Measurements from ENCODE around the gene MT1F. TPM values are rescaled to one million over a fixed set of nuclear protein-coding genes. Genes with fewer than 3 reads are reported as not detected.

The MT1F gene
- total RNA-seq, result 10 to 100 TPM in 3 of 4 donors, 1 to 10 TPM in 1; 5.6 to 16.6 (median 12.9) TPM

- 2% methylated on average over 19 of the region's 46 CpGs for WGBS
- Histone ChIP-seq H3K4me1 (peaks cover 19% of the 10 kb centered on the region), H3K4me3 (peak within 1 kb of the TSS; percentile 66), H3K27me3 (peaks cover 8% of the 10 kb centered on the region), H3K36me3 (no peaks in the 10 kb centered on the region), H3K9me3 (no peaks in the 10 kb centered on the region), H3K27ac (peak within 1 kb of the TSS; percentile 56)
- peak; percentile 90 to 91 for DNase-seq (ENCODE audit: low spot score in 2 of 2)
- TF ChIP-seq POLR2A (IDR thresholded peaks at IDR 0.05), result peak in 1 of 2 donors; percentile 15
- TF ChIP-seq CTCF (IDR thresholded peaks at IDR 0.05), result no peak
These were observed at the start of gene MT1F for GRCh38 chr16:56657555-56658326. Gene MT1F (plus strand): TSS chr16:56657959. CDS start chr16:56658059, 100 bp downstream.

- DNase-seq (ENCODE audit: low spot score in 2 of 2), result peak; percentile 96 to 97
- peak within 1 kb of the TSS; percentile 96 for H3K27ac ChIP-seq
- H3K9me3 ChIP-seq, result no peaks in the 10 kb centered on the region
- H3K4me3 ChIP-seq, result peak within 1 kb of the TSS; percentile 73
- peak; percentile 31 for TF ChIP-seq EP300 (IDR thresholded peaks at IDR 0.05)
- peak; percentile 84 to 96 (median 91) for TF ChIP-seq POLR2AphosphoS5 (IDR thresholded peaks at IDR 0.05)
- TF ChIP-seq POLR2A (IDR thresholded peaks at IDR 0.05), result peak; percentile 94 to 97
- TF ChIP-seq CTCF (IDR thresholded peaks at IDR 0.05), result no peak
- peaks cover 67% of the 10 kb centered on the region for H3K4me1 ChIP-seq
- 9% methylated on average over 29 of the region's 62 CpGs for WGBS
- no peaks in the 10 kb centered on the region for H3K27me3 ChIP-seq
- H3K36me3 ChIP-seq, result no peaks in the 10 kb centered on the region
These were observed 49.5 kb upstream of the MT1F start, which contains the start of gene MT2A for GRCh38 chr16:56608043-56608875. Gene MT2A (plus strand): TSS chr16:56608584. CDS start chr16:56608656, 72 bp downstream.

- Histone ChIP-seq H3K4me3 (peak overlapping the region; percentile 73), H3K9me3 (no peaks in the 10 kb centered on the region), H3K27ac (peak overlapping the region; percentile 96), H3K36me3 (no peaks in the 10 kb centered on the region), H3K27me3 (no peaks in the 10 kb centered on the region), H3K4me1 (peaks cover 67% of the 10 kb centered on the region)
- DNase-seq (ENCODE audit: low spot score in 2 of 2), result no peak
- TF ChIP-seq POLR2AphosphoS5 (IDR thresholded peaks at IDR 0.05) (no peak), CTCF (IDR thresholded peaks at IDR 0.05) (no peak)
- under 1% methylated on average over 21 of the region's 21 CpGs for WGBS
These were observed 48.8 kb upstream of the MT1F start for GRCh38 chr16:56608876-56609462.

GRCh38 chr16:56609463-56609921 is 48.3 kb upstream of the MT1F start:
- Histone ChIP-seq H3K27ac (peak overlapping the region; percentile 96), H3K4me3 (peak overlapping the region; percentile 73), H3K9me3 (no peaks in the 10 kb centered on the region), H3K27me3 (no peaks in the 10 kb centered on the region), H3K4me1 (peaks cover 67% of the 10 kb centered on the region), H3K36me3 (no peaks in the 10 kb centered on the region)
- WGBS, result 0% methylated on average over 6 of the region's 6 CpGs
- peak in 1 of 2 donors; percentile 88 for DNase-seq (ENCODE audit: low spot score in 2 of 2)
- no peak for TF ChIP-seq CTCF (IDR thresholded peaks at IDR 0.05)
- TF ChIP-seq POLR2AphosphoS5 (IDR thresholded peaks at IDR 0.05), result peak; percentile 35 to 86 (median 71)
- TF ChIP-seq EP300 (IDR thresholded peaks at IDR 0.05), result no peak
- peak in 1 of 2 donors; percentile 26 for TF ChIP-seq POLR2A (IDR thresholded peaks at IDR 0.05)

Measured in suprapubic skin (tissue), 4 donors.